Fibroblast of lung (primary cell): Measurements from ENCODE around the gene ECHS1.

Source experiments
- EZH2 ChIP-seq: IDR thresholded peaks from 2 replicates; pipeline ENCODE4 v1.5.1; 2012; ENCODE audit warnings: low read length, control low read depth, mild to moderate bottlenecking; ENCODE audit errors: missing control alignments
- TF ChIP-seq, protein P1 (sequence below), 2 donors: IDR thresholded peaks in 1 of 2; conservative IDR thresholded peaks in 1 of 2; 1 replicate in 1 of 2; 2 replicates in 1 of 2; pipeline ENCODE4 v1.5.1; 2011 to 2012; ENCODE audit warnings: low read length in 2 of 2, control low read depth in 1 of 2, inconsistent platforms in 1 of 2, low read depth in 1 of 2, mild to moderate bottlenecking in 1 of 2

DNA sequence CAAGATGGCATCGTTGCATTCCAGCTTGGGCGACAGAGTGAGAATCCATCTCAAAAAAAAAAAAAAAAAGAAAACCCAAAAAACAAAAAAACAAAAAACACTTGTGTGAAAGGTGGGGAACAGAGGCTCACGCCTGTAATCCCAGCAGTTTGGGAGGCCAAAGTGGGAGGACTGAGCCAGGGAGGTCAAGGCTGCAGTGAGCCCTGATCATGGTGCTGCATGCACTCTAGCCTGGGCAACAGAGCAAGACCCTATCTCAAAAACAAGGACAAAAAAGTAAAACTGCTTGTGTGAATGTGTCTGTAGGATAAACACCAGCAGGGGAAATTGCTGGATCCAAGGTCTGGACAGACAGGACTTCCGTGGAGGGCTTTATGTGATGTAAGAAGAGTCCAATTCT is 10.4 kb upstream of the ECHS1 start:
- TF ChIP-seq, protein P1, sequence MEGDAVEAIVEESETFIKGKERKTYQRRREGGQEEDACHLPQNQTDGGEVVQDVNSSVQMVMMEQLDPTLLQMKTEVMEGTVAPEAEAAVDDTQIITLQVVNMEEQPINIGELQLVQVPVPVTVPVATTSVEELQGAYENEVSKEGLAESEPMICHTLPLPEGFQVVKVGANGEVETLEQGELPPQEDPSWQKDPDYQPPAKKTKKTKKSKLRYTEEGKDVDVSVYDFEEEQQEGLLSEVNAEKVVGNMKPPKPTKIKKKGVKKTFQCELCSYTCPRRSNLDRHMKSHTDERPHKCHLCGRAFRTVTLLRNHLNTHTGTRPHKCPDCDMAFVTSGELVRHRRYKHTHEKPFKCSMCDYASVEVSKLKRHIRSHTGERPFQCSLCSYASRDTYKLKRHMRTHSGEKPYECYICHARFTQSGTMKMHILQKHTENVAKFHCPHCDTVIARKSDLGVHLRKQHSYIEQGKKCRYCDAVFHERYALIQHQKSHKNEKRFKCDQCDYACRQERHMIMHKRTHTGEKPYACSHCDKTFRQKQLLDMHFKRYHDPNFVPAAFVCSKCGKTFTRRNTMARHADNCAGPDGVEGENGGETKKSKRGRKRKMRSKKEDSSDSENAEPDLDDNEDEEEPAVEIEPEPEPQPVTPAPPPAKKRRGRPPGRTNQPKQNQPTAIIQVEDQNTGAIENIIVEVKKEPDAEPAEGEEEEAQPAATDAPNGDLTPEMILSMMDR (conservative IDR thresholded peaks at IDR 0.05 in 1 of 2, IDR thresholded peaks at IDR 0.05 in 1 of 2; ENCODE audit: low read depth in 1 of 2, low read length in 2 of 2): no peak
- no peak for TF ChIP-seq EZH2
